ENCODE data around the gene CGB7. TPM values are rescaled to one million over a fixed set of nuclear protein-coding genes. Genes with fewer than 3 reads are reported as not detected.
"Not testable (repeated sequence)": the region's sequence is repeated elsewhere in the genome, so short reads cannot be mapped to it uniquely, and the experiment has no call there.

The CGB7 gene
- total RNA-seq, 1 experiment from 2014 or later: 0.04 TPM

DNA sequence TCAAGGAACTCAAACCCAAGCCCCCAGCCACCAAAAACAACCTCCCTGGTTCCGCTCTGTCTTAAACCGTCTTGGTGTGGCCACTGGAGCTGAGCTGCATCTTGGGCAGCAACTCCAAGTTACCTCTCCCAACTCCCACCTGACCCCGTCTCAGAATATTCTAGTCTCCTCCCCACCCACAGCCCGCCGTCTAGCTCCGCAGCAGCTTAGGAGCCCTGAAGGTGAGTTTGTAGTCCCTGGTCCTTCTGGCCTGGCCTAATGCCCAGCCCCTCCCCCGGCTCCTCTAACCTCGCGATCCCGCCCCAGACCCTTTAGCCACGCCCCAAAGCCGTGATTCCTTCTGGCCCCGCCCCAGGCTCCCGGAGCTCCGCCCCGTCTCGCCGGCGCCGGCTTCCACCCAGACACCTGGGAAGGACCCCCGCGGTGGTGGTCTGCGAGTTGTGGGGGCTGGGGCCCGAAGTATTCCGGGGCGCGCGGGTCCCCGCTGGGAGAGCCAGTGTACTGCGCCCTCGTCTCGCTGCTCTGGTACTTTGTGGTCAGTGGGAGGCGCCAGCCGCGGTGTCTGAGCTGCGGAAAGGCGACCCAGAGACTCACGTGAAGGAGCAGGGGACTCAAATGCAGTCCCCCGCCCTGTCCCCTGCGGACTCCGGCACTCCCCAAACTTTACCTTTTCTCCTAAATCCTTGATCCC, 38.2 kb downstream of the CGB7 start:
- intact Hi-C loops (cut with micrococcal nuclease): no loop called here
- Histone ChIP-seq H2AFZ (ENCODE audit: low read length) (peak overlapping the region; percentile 30; the same call in 1 of the 2 replicates), H3K4me2 (ENCODE audit: low read length) (peak overlapping the region; percentile 77), H4K20me1 (ENCODE audit: low read length) (no peaks in the 10 kb centered on the region), H3F3A (ENCODE audit: low read length, unreplicated experiment) (no peaks in the 10 kb centered on the region), H3K9me3 (ENCODE audit: low read length) (no peaks in the 10 kb centered on the region), H3K79me2 (ENCODE audit: low read length) (no peaks in the 10 kb centered on the region), H3K4me3 (ENCODE audit: low read length) (peak overlapping the region; percentile 60), H3K27ac (ENCODE audit: low read length) (no peak overlapping the region), H3K36me3 (ENCODE audit: low read depth, low read length) (no peaks in the 10 kb centered on the region), H3K9me2 (replicated peaks; ENCODE audit: low read length) (no peaks in the 10 kb centered on the region), H3K27me3 (ENCODE audit: low read length) (no peaks in the 10 kb centered on the region), H3K9ac (ENCODE audit: low read length) (no peak overlapping the region), H3K4me1 (ENCODE audit: insufficient read depth, low read length) (peaks cover 10% of the 10 kb centered on the region; the same call in 1 of the 2 replicates)
- TF ChIP-seq EZH2 (IDR thresholded peaks at IDR 0.05; ENCODE audit: low read length, unreplicated experiment): no peak
- TF ChIP-seq, protein P1, sequence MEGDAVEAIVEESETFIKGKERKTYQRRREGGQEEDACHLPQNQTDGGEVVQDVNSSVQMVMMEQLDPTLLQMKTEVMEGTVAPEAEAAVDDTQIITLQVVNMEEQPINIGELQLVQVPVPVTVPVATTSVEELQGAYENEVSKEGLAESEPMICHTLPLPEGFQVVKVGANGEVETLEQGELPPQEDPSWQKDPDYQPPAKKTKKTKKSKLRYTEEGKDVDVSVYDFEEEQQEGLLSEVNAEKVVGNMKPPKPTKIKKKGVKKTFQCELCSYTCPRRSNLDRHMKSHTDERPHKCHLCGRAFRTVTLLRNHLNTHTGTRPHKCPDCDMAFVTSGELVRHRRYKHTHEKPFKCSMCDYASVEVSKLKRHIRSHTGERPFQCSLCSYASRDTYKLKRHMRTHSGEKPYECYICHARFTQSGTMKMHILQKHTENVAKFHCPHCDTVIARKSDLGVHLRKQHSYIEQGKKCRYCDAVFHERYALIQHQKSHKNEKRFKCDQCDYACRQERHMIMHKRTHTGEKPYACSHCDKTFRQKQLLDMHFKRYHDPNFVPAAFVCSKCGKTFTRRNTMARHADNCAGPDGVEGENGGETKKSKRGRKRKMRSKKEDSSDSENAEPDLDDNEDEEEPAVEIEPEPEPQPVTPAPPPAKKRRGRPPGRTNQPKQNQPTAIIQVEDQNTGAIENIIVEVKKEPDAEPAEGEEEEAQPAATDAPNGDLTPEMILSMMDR (conservative IDR thresholded peaks at IDR 0.05; ENCODE audit: low read depth, low read length): peak; percentile 30; the same call in 1 of the 2 replicates
- no peak for TF ChIP-seq EZH2phosphoT487 (IDR thresholded peaks at IDR 0.05; ENCODE audit: borderline replicate concordance, low read length)
- peak; percentile 55 for DNase-seq
- no TSS peak for BruUV-seq (replicated peaks)
- ChIA-PET POLR2A (ENCODE audit: unreplicated experiment) (interaction anchor here (0.5 kb wide), 1 partner anchor 10 kb away, joined by 3 read pairs; no protein-coding TSS in a partner anchor), CTCF (no interaction called here)
- ATAC-seq: peak; percentile 49

DNA sequence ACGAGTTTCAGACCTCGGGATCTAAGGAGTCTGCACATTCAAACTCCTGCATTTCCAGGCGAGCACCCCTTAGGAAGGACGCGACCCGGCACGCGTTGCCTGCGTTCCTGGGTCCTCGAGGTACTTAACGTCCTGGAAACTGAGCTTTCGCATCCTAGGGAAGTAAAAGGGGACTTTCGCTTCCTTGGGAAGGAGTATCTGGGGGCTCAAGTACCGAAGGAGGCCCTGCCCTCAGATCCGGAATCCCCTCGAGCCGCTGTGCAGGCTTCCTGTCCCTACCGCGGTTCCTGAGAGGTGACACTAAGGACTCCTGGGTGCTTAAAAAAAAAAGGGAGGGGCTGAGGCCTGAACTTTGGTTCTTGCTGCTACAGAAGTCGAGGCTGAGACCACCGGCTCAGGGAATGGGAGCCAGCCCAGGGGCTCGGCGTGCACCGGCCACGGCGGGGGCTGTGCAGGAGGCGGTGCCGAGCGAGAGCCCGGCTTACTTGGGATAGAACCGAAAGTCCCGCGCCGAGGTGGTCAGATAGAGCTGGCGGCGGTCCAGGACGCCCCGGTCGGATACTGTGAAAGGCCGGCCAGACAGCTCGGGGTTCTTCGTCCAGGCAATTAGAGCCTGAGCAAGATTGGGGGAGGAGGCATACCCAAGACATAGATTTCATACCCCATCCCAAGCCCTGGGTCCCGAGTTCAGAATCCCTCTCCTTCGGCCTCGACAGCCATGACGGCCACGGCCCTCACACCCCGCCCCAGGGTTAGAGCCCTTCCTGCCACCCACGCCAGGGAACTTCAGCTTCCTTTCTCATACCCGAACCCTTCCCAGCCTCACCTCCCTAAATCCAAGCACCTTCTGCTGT, 38.9 kb downstream of the CGB7 start:
- POLR2A ChIA-PET (ENCODE audit: unreplicated experiment): interaction anchor here (0.5 to 0.6 kb wide), 3 partner anchors 10 to 106 kb away, joined by 3 read pairs; no protein-coding TSS in a partner anchor
- H3K27me3 ChIP-seq (ENCODE audit: low read length); H3F3A ChIP-seq (ENCODE audit: low read length, unreplicated experiment); H4K20me1 ChIP-seq (ENCODE audit: low read length); H3K36me3 ChIP-seq (ENCODE audit: low read depth, low read length); H3K79me2 ChIP-seq (ENCODE audit: low read length); H3K9me3 ChIP-seq (ENCODE audit: low read length); intact Hi-C loops (cut with micrococcal nuclease); H3K27ac ChIP-seq (ENCODE audit: low read length); H3K9me2 ChIP-seq (replicated peaks; ENCODE audit: low read length): not testable (repeated sequence)
- peaks cover 10% of the 10 kb centered on the region; the same call in 1 of the 2 replicates for H3K4me1 ChIP-seq (ENCODE audit: insufficient read depth, low read length)
- peak overlapping the region; percentile 60 for H3K4me3 ChIP-seq (ENCODE audit: low read length)
- peak overlapping the region; percentile 46; the same call in 1 of the 2 replicates for H2AFZ ChIP-seq (ENCODE audit: low read length)
- CTCF ChIA-PET: interaction anchor here (1.1 kb wide), 1 partner anchor 79 kb away, joined by 4 read pairs; no protein-coding TSS in a partner anchor
- ATAC-seq: peak; percentile 29; the same call in 1 of the 2 replicates
- TSS peak; percentile 42 for BruUV-seq (replicated peaks)
- DNase-seq: peak; percentile 8
- H3K4me2 ChIP-seq (ENCODE audit: low read length): peak overlapping the region; percentile 77
- H3K9ac ChIP-seq (ENCODE audit: low read length): peak overlapping the region; percentile 35

DNA sequence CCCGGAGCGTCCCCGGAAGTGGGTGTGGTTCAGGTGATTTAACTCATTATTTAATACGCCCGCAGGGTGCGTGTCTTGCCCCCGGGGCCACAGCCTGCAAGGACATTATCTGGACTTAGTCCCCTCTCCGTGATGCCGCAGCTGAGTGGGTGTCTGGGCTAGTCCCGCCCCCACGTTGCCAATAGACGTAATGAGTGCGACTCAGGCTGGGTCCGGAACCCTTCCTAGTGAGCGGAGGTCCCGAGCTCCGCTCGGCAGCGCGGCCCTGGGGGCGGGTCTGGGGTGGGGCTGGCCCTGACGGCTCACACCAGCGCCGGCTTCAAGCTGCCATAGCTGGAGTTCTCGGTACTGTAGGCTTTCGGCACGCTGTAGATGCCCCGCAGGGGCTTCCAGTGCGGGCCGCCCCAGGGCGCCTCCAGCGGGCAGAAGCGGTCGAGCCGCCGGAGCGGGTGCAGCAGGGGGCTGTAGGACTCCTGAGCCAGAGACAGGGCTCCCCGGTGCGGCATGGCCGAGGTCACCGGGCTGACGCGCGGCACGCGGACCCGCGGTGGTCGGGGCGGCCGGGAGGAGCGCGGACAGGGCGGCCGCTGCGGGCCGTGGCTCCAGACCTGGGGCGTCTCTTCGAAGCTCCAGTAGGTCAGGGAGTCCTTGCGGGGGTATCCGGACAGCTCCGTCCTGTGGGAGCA, 39.7 kb downstream of the CGB7 start:
- DNase-seq (peak; percentile 59), ATAC-seq (peak; percentile 74)
- Histone ChIP-seq H4K20me1 (ENCODE audit: low read length) (no peaks in the 10 kb centered on the region), H3F3A (ENCODE audit: low read length, unreplicated experiment) (no peaks in the 10 kb centered on the region), H3K9ac (ENCODE audit: low read length) (peak overlapping the region; percentile 35), H3K27me3 (ENCODE audit: low read length) (no peaks in the 10 kb centered on the region), H3K27ac (ENCODE audit: low read length) (no peak overlapping the region), H3K9me2 (replicated peaks; ENCODE audit: low read length) (no peaks in the 10 kb centered on the region), H3K4me3 (ENCODE audit: low read length) (peak overlapping the region; percentile 60), H3K4me1 (ENCODE audit: insufficient read depth, low read length) (peaks cover 10% of the 10 kb centered on the region; the same call in 1 of the 2 replicates), H3K4me2 (ENCODE audit: low read length) (peak overlapping the region; percentile 77), H2AFZ (ENCODE audit: low read length) (peak overlapping the region; percentile 46), H3K79me2 (ENCODE audit: low read length) (no peaks in the 10 kb centered on the region), H3K36me3 (ENCODE audit: low read depth, low read length) (no peaks in the 10 kb centered on the region), H3K9me3 (ENCODE audit: low read length) (no peaks in the 10 kb centered on the region)
- TF ChIP-seq, protein P1 (conservative IDR thresholded peaks at IDR 0.05; ENCODE audit: low read depth, low read length): 0 out of 2 replicates have a peak, but pooled peaks have one; percentile 27
- TF ChIP-seq EZH2 (IDR thresholded peaks at IDR 0.05; ENCODE audit: low read length, unreplicated experiment): no peak
- intact Hi-C loops (cut with micrococcal nuclease): no loop called here
- CTCF ChIA-PET: interaction anchor here (0.5 to 1.1 kb wide), 4 partner anchors 24 to 146 kb away, joined by 3 to 9 read pairs (median 4); partner anchors contain the start of genes GYS1 and RUVBL2
- BruUV-seq (replicated peaks): no TSS peak
- POLR2A ChIA-PET (ENCODE audit: unreplicated experiment): interaction anchor here (0.5 to 0.6 kb wide), 3 partner anchors 25 to 107 kb away, joined by 3 to 7 read pairs (median 3); no protein-coding TSS in a partner anchor
